GM19467 (cell line): ENCODE results near the gene CCDC117.
"Not testable (repeated sequence)": the region's sequence is repeated elsewhere in the genome, so short reads cannot be mapped to it uniquely, and the experiment has no call there.

Experiments used
- ATAC-seq: cut with Tn5 transposase; IDR thresholded peaks from one replicate; pipeline ENCODE4 v1.9.1; 2021; ENCODE audit warnings: mild to moderate bottlenecking, moderate library complexity; ENCODE audit not compliant: unreplicated experiment

CCDC117 gene

GRCh38 chr22:28799606-28800307, 27.3 kb downstream of the CCDC117 start:
- ATAC-seq = peak; percentile 29

- peak; percentile 76 for ATAC-seq
Measured at GRCh38 chr22:28800308-28801041, 28.0 kb downstream of the CCDC117 start, which contains the start of gene XBP1. Gene XBP1, minus strand, starts transcription at chr22:28800569.

- ATAC-seq = no peak
Measured at GRCh38 chr22:28801845-28802594, 29.5 kb downstream of the CCDC117 start.

GRCh38 chr22:28802595-28803123, 30.2 kb downstream of the CCDC117 start:
- no peak for ATAC-seq

- not testable (repeated sequence) for ATAC-seq
Measured at GRCh38 chr22:28805426-28805825, 32.9 kb downstream of the CCDC117 start.

- ATAC-seq = no peak
Measured at GRCh38 chr22:28808716-28809355, 36.3 kb downstream of the CCDC117 start.

- ATAC-seq = no peak
Measured at GRCh38 chr22:28810821-28811491, 38.5 kb downstream of the CCDC117 start.

GRCh38 chr22:28812516-28812915, 40.0 kb downstream of the CCDC117 start:
- no peak for ATAC-seq

GRCh38 chr22:28813772-28814518, 41.5 kb downstream of the CCDC117 start:
- no peak for ATAC-seq

GRCh38 chr22:28815111-28815510, 42.6 kb downstream of the CCDC117 start:
- ATAC-seq = no peak

- ATAC-seq = no peak
Measured at GRCh38 chr22:28815729-28816128, 43.2 kb downstream of the CCDC117 start.

GRCh38 chr22:28817064-28817463, 44.6 kb downstream of the CCDC117 start:
- ATAC-seq = no peak

GRCh38 chr22:28817919-28818859, 45.7 kb downstream of the CCDC117 start:
- no peak for ATAC-seq

GRCh38 chr22:28819253-28820096, 47.0 kb downstream of the CCDC117 start:
- no peak for ATAC-seq

GRCh38 chr22:28820885-28821284, 48.4 kb downstream of the CCDC117 start:
- no peak for ATAC-seq

GRCh38 chr22:28821452-28821851, 49.0 kb downstream of the CCDC117 start:
- ATAC-seq = no peak

GRCh38 chr22:28822930-28823551, 50.5 kb downstream of the CCDC117 start:
- ATAC-seq = no peak
